ENCODE results near the gene GATB. TPM values are rescaled to one million over a fixed set of nuclear protein-coding genes. Genes with fewer than 3 reads are reported as not detected.

The GATB gene
- total RNA-seq, 1 donor from 2014 or later: 15.7 TPM

DNA sequence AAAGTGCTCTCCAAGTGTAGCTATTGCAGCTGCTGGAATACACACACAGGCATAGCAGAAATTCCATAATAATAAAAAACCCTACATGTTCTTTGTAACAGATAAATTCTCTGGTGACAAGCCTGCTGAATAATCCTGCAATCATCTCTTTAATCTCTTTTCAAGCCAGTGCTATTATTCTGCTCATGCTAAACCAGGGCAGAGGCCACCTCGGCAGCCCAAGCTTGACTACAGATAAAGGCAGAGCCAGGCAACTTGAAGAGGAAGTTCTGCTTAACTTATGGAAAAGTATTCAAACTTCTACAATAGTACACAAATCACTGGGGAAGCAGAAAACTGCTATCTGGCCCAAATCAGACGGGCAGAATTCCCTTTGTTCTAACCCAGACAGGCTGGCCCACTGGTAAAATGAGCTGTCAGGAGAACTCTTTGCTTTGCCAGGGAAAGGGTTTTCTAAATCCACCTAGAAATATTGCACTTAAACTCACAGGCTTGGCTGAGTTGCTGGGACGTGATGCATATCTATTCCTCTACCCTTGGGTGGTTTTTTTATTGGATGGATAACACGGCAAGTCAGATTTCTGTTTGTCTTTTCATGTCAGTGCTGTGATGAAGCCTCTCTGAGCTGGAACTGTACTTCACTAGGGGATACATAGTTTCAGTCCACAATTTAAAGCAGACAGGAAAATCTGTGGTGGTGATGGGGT lies 70.5 kb downstream of the GATB start:
- peaks cover 11% of the 10 kb centered on the region for H3K36me3 Mint-ChIP-seq (ENCODE audit: insufficient read depth)
- no peaks in the 10 kb centered on the region for H3K27me3 Mint-ChIP-seq
- H3K27ac Mint-ChIP-seq: peak overlapping the region; percentile 25
- TF ChIP-seq CTCF (IDR thresholded peaks at IDR 0.05; ENCODE audit: unreplicated experiment): no peak
- DNase-seq (ENCODE audit: low spot score, unreplicated experiment): no peak
- no peaks in the 10 kb centered on the region for H3K9me3 Mint-ChIP-seq (ENCODE audit: low read depth)
- no peaks in the 10 kb centered on the region for H3K4me1 Mint-ChIP-seq (ENCODE audit: low read depth)
- H3K4me3 Mint-ChIP-seq (ENCODE audit: low read depth): no peak overlapping the region

DNA sequence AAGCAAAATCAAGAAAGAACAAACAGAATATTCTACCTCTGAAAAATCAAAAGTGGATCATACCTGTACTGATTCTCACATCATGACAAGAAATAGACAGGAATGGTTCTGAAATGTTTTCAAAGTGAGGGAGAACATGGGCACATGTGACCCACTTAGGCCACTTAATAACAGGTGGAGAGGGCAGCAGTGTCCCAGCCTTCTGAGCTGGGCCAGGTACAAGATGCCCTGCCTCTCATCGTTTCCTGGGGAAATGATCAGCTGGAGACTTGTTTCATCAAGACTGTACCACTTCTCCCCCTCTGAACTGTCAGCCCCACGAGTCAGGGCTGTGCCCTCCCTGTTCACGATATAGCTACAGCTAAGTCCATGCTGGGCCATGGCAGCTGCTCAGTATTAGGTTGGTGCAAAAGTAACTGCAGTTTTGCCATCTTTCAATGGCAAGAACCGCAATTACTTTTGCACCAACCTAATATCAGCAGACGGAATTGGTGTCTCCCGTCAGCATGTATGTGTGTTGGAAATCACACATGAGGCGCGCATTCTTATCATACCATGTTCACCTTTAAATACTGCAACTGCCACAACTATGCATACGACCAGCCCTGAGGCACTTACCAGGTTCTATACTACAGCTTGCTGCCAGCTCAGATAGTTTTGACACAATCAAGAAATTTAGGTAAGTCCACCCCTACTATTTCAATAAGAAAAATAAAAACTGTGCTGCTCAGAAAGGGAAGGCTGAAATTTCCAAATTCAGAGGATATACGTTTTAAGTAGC lies 71.4 kb downstream of the GATB start:
- TF ChIP-seq CTCF (IDR thresholded peaks at IDR 0.05; ENCODE audit: unreplicated experiment): no peak
- no peak overlapping the region for H3K27ac Mint-ChIP-seq
- H3K4me3 Mint-ChIP-seq (ENCODE audit: low read depth): no peak overlapping the region
- no peaks in the 10 kb centered on the region for H3K27me3 Mint-ChIP-seq
- DNase-seq (ENCODE audit: low spot score, unreplicated experiment): no peak
- H3K4me1 Mint-ChIP-seq (ENCODE audit: low read depth): no peaks in the 10 kb centered on the region
- no peaks in the 10 kb centered on the region for H3K9me3 Mint-ChIP-seq (ENCODE audit: low read depth)
- peaks cover 9% of the 10 kb centered on the region for H3K36me3 Mint-ChIP-seq (ENCODE audit: insufficient read depth)

DNA sequence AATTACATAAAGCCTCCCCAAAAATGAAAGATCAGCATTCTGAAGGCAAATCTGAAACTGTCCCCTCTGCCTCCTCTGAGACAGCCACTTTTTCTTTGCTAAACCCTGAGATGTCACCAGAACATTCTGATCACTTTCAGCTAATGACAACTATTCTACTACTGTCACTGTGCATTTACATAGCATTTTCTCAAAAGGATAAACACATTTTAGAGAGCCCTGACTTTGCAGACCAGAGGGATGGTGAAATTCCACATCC lies 72.1 kb downstream of the GATB start:
- no peak overlapping the region for H3K4me3 Mint-ChIP-seq (ENCODE audit: low read depth)
- H3K4me1 Mint-ChIP-seq (ENCODE audit: low read depth): no peaks in the 10 kb centered on the region
- DNase-seq (ENCODE audit: low spot score, unreplicated experiment): no peak
- no peaks in the 10 kb centered on the region for H3K9me3 Mint-ChIP-seq (ENCODE audit: low read depth)
- no peak for TF ChIP-seq CTCF (IDR thresholded peaks at IDR 0.05; ENCODE audit: unreplicated experiment)
- peaks cover 11% of the 10 kb centered on the region for H3K36me3 Mint-ChIP-seq (ENCODE audit: insufficient read depth)
- no peak overlapping the region for H3K27ac Mint-ChIP-seq
- no peaks in the 10 kb centered on the region for H3K27me3 Mint-ChIP-seq

GRCh38 chr4:151688003-151688784 lies 72.6 kb downstream of the GATB start:
- H3K4me1 Mint-ChIP-seq (ENCODE audit: low read depth): no peaks in the 10 kb centered on the region
- DNase-seq (ENCODE audit: low spot score, unreplicated experiment): no peak

More at GRCh38 chr4:151688003-151688784, 72.6 kb downstream of the GATB start:
- peaks cover 11% of the 10 kb centered on the region for H3K36me3 Mint-ChIP-seq (ENCODE audit: insufficient read depth)
- no peak overlapping the region for H3K4me3 Mint-ChIP-seq (ENCODE audit: low read depth)
- no peak for TF ChIP-seq CTCF (IDR thresholded peaks at IDR 0.05; ENCODE audit: unreplicated experiment)
- no peak overlapping the region for H3K27ac Mint-ChIP-seq
- no peaks in the 10 kb centered on the region for H3K9me3 Mint-ChIP-seq (ENCODE audit: low read depth)
- no peaks in the 10 kb centered on the region for H3K27me3 Mint-ChIP-seq
